Measurements from ENCODE around the gene SREK1IP1.
"Not testable (repeated sequence)": the region's sequence is repeated elsewhere in the genome, so short reads cannot be mapped to it uniquely, and the experiment has no call there.

The SREK1IP1 gene

DNA sequence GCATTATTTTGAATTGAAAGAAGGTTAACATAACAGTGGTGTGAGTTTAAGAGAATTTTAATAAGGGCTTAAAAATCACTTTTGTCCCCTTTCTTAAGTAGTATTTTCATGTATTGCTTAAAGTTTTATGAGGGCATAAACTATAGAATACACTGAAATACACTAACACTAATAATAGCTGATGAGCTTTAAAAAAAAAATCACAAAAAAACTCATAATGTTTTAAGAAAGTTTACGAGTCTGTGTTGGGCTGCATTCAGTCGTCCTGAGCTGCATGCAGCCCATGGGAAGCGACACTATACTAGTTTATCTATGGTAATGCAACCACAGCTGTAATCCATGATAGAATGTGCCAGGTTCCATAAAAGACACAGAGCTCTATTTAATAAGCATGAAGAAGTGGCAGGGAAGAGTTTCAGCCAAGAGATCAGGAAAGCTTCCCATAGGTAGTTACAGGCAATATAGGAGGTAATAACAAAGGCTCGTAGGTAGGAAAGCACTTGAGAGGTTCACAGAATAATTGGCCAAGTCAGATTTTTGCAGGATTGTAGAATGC lies 4.5 kb downstream of the SREK1IP1 start:
- DNase-seq = no peak

DNA sequence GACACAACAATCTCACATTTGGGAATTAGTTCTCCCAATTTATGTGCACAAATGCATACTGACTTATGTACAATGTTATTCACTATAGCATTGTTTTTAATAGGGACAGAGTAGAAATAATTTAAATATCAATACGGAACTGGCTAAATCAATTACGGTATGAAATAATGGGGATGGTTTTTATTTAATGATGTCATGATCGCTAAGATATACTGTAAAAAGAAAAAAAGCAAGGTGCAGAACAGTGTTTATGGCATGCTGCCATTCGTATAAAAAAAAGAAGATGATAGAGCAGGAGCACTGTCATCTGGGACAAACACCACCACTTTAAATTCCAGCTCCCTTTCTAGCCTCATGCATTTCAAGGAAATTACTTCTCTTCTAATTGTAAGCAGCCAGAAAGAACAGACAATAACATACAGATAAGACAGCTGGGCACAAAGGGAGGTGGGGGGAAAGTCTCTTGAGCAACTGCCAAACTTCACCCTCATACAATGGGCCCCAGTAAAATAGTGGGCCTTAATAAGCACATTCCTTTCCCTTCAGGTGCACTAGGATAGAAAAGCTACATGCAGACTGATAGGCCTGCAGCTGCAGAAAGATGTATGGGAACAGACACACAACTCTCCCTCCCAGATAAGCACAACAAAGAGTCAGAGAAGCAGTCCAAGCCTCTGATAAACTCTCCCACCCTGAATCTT lies 8.4 kb downstream of the SREK1IP1 start:
- no peak for DNase-seq

DNA sequence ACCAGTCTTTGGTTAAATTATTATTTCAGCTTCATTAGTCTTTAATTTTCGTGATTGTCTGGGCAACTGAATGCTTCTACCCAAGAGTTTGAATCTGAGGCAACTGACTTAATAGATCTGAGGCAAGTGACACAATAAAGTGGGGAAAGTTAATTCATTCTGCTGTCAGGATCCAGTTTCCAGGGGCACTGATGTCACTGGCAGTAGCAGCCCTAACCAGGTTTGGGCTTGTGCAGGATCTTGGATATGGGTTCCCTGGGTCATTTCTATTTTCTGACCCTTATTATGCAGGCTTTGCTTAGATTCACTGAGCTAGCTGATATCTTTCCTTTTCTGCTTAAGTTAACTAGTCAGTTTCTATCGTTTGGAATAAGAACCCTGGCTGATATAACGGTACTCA lies 9.6 kb downstream of the SREK1IP1 start:
- DNase-seq = no peak

- no peak for DNase-seq
Observed at GRCh38 chr5:64754066-64754465, 14.4 kb downstream of the SREK1IP1 start.

DNA sequence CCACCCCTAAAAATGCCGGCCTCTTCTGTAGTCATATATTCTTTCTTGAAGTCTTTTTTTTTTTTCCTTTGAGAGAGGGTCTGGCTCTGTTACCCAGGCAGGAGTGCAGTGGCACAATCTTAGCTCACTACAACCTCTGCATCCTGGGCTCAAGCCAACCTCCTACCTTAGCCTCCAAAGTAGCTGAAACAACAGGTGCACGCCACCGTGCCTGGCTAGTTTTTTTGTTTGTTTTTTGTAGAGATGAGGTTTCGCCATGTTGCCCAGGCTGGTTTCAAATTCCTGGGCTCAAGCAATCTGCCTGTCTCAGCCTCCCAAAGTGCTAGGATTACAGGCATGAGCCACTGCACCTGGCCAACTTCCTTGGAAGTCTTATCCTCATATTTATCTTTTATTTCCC lies 19.1 kb downstream of the SREK1IP1 start:
- no peak for DNase-seq

DNA sequence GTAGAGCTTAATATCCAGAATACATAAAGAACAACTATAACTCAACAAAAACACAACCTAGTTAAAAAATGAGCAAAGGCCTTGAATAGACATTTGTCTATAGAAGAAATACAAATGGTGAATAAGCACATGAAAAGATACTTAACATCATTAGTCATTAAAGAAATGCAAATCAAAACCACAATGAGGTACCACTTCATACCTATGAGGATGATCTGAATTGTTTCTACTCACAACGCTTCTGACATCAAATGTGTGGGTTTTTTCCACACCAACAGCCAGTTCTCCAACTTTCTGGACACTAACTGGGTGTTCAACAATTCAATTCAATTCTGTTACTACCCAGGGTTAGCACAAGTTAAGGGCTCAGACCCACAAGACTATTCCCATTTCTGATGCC lies 22.0 kb downstream of the SREK1IP1 start:
- DNase-seq = no peak

GRCh38 chr5:64744914-64745313 lies 23.6 kb downstream of the SREK1IP1 start:
- DNase-seq = no peak

DNA sequence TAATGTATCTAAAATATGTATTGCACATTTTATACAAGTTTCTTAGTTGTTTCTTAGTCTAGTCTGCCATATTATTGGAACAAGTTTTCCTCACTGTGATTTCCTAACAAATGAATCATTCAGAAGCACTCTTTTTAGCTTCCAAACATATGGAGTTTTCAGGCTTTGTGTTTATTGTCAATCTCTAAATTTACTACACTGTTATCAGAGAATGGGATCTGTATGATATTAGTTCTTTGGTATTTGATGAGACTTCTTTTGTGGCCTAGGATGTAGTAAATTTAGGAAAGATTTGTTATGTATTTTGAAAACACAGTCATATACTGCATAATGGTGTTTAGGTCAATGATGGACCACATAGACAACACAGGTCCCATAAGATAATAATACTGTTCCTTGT lies 25.7 kb downstream of the SREK1IP1 start:
- DNase-seq = no peak

- no peak for DNase-seq
Observed at GRCh38 chr5:64742411-64742810, 26.1 kb downstream of the SREK1IP1 start.

DNA sequence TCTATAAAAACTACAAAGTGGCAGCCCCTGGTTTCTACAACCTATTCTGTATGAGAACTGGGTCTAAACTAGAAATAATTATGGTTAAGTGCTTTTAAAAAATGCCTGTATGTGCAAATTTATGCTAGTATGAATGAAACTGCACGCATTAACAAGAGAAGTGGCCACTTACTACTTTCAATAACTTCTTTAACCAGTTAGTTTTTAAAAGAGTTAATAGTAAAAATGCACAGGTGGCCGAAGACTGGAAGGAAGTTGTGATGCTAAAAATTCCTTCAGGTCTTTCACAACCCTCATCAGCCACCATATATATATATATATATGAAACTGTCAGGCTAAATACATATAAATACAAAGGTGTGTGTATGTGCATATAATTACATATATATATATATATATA lies 41.3 kb downstream of the SREK1IP1 start:
- no peak for DNase-seq

GRCh38 chr5:64722588-64722987 lies 45.9 kb downstream of the SREK1IP1 start:
- no peak for DNase-seq

DNA sequence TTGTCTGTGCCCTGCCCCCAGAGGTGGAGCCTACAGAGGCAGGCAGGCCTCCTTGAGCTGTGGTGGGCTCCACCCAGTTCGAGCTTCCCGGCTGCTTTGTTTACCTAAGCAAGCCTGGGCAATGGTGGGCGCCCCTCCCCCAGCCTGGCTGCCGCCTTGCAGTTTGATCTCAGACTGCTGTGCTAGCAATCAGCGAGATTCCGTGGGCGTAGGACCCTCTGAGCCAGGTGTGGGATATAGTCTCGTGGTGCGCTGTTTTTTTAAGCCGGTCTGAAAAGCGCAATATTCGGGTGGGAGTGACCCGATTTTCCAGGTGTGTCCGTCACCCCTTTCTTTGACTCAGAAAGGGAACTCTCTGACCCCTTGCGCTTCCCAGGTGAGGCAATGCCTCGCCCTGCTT lies 54.0 kb downstream of the SREK1IP1 start:
- not testable (repeated sequence) for DNase-seq

DNA sequence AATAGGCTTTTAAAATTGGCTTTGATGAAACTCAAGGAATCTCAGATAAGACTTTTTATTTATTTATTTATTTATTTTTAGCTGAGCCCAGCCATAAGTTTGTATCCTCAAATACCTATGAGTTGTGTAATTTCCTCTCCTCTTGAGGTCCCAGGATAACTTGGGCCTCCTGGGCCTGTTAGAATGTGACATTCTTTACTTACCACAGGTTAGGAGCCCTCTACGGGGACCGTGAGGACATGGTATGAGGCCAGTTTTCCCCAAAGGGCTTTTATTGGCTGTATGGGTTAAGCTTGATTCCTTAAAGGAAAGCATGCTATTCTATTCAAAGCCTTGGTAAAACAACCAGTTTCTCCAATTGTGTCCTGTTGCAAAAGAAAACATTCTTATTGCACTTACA lies 61.3 kb downstream of the SREK1IP1 start:
- no peak for DNase-seq

GRCh38 chr5:64706074-64706473 lies 62.4 kb downstream of the SREK1IP1 start:
- DNase-seq = not testable (repeated sequence)

- DNase-seq = no peak
Observed at GRCh38 chr5:64700765-64701164, 67.7 kb downstream of the SREK1IP1 start.

- not testable (repeated sequence) for DNase-seq
Observed at GRCh38 chr5:64696414-64696813, 72.1 kb downstream of the SREK1IP1 start.

- DNase-seq = peak; percentile 26
Observed at GRCh38 chr5:64693636-64694035, 74.9 kb downstream of the SREK1IP1 start.

DNA sequence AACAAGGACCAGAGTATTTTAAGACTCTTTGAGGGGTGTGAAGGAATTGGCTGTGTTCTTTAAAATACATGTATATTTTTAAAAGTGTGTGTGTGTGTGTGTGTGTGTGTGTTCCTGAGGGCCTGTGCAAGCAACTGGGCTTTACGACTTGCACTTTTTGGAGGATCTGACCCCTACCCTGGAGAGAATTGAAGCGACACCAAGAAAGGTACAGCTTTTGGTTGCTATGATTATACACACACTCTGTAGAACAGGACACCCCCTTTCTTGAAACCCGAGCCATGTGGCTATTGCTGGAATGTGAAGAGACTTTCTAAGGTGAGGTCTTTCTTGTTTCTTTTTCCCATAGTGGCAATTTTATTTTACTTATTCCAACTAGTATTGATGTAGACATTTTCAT lies 77.2 kb downstream of the SREK1IP1 start:
- no peak for DNase-seq

GRCh38 chr5:64690417-64691151 lies 77.9 kb downstream of the SREK1IP1 start, which contains the start of gene SHISAL2B:
SHISAL2B (plus strand) TSS chr5:64690503; CDS start chr5:64690624, 121 bp downstream.
- DNase-seq = no peak

DNA sequence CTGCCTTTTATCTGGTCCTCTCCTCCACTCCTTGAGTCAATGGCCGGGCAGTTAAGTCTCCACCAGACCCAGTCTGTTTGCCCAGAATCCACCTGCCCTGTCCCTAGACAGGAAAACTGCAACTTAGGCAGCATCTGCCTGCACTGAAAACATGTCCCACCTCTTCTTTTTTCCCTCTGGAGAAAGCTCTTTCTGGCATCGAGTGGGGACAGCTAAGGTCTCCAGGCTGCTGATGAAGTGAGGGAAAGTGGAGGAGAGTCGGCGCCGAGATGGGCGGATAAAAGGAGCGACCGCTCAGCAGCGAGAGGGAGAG lies 78.4 kb downstream of the SREK1IP1 start:
- DNase-seq = no peak

GRCh38 chr5:64688965-64689364 lies 79.5 kb downstream of the SREK1IP1 start:
- DNase-seq = no peak

DNA sequence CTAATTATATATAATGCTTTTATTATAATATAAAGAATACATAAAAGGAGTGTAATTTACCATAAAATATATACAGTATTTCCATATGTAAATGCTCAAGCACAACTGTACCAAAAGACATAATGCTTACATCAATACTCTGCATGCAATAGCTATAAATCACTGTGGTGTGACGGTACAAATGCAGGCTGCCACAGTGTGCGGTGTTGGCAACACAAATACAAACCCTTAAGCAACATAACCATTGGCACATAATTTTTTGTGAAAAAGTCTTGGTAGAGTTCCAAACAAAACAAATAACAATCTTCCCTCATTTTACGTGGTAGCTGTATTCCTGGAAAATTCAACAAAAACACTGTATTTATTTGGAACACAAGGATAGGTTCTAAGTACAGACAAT lies 80.1 kb downstream of the SREK1IP1 start:
- no peak for DNase-seq

GRCh38 chr5:64685866-64686265 lies 82.6 kb downstream of the SREK1IP1 start:
- no peak for DNase-seq

- no peak for DNase-seq
Observed at GRCh38 chr5:64682608-64683007, 85.9 kb downstream of the SREK1IP1 start.

All from NCI-H226 (cell line).